Keratinocyte (primary cell): ENCODE results near the gene NDUFS8. TPM values are rescaled to one million over a fixed set of nuclear protein-coding genes. Genes with fewer than 3 reads are reported as not detected.

Source experiments
- DNase-seq: peaks from one replicate; pipeline ENCODE4 v3.0.0-alpha.2; 2011; ENCODE audit warnings: low read depth, missing footprints, low spot score
- FAIRE-seq: peaks from 2 replicates; lab custom pipeline; 2011; peaks lifted over from hg19 to GRCh38; lab: Jason Lieb, UNC
- H2AFZ ChIP-seq: 2 replicates; pipeline ENCODE4 v1.6.0; 2012; ENCODE audit warnings: low read length, control low read depth, inconsistent platforms; ENCODE audit not compliant: control insufficient read depth
- H3K27ac ChIP-seq: 2 replicates; pipeline ENCODE4 v1.5.1; 2011; ENCODE audit warnings: low read length; ENCODE audit not compliant: control insufficient read depth, insufficient read depth
- H3K27me3 ChIP-seq: 3 replicates; pipeline ENCODE4 v1.6.0; 2011; ENCODE audit warnings: low read length; ENCODE audit not compliant: control insufficient read depth, insufficient read depth; ENCODE audit errors: extremely low read depth
- H3K36me3 ChIP-seq, 2 experiments: 2 replicates in 1 of 2; 3 replicates in 1 of 2; pipeline ENCODE4 v1.5.1; 2011; ENCODE audit warnings: low read length in 2 of 2, mild to moderate bottlenecking in 1 of 2; ENCODE audit not compliant: control insufficient read depth in 2 of 2, insufficient read depth in 2 of 2; ENCODE audit errors: extremely low read depth in 1 of 2
- H3K4me1 ChIP-seq: 3 replicates; pipeline ENCODE4 v1.5.1; 2011; ENCODE audit warnings: low read length; ENCODE audit not compliant: control insufficient read depth, insufficient read depth; ENCODE audit errors: extremely low read depth
- H3K4me2 ChIP-seq: 3 replicates; pipeline ENCODE4 v1.6.0; 2011; ENCODE audit warnings: low read depth, low read length; ENCODE audit not compliant: control insufficient read depth, insufficient read depth; ENCODE audit errors: extremely low read depth
- H3K4me3 ChIP-seq, 3 experiments: fragments of 200-600 bp in 1 of 3; sonication (generic) in 1 of 3; 2 replicates in 2 of 3; 3 replicates in 1 of 3; pipeline ENCODE4 v1.5.1; 2011 to 2016; ENCODE audit warnings: low read length in 3 of 3, mild to moderate bottlenecking in 3 of 3, control low read depth in 2 of 3, inconsistent platforms in 1 of 3, low read depth in 1 of 3, mixed read lengths in 1 of 3, mixed run types in 1 of 3, moderate library complexity in 1 of 3; ENCODE audit not compliant: control insufficient read depth in 2 of 3, insufficient read depth in 2 of 3; ENCODE audit errors: extremely low read depth in 1 of 3
- H3K79me2 ChIP-seq: 2 replicates; pipeline ENCODE4 v1.6.0; 2012; ENCODE audit warnings: low read length; ENCODE audit not compliant: control insufficient read depth, insufficient read depth
- H3K9ac ChIP-seq: 3 replicates; pipeline ENCODE4 v1.6.0; 2011; ENCODE audit warnings: low read length; ENCODE audit not compliant: control insufficient read depth, insufficient read depth; ENCODE audit errors: extremely low read depth
- H3K9me1 ChIP-seq: 3 replicates; pipeline ENCODE4 v1.6.0; 2011; ENCODE audit warnings: low read length; ENCODE audit not compliant: control insufficient read depth, insufficient read depth; ENCODE audit errors: extremely low read depth
- H3K9me3 ChIP-seq: 2 replicates; pipeline ENCODE4 v1.5.1; 2012; ENCODE audit warnings: low read depth, low read length; ENCODE audit not compliant: control insufficient read depth
- H4K20me1 ChIP-seq: 3 replicates; pipeline ENCODE4 v1.6.0; 2011; ENCODE audit warnings: low read length; ENCODE audit not compliant: control insufficient read depth, insufficient read depth; ENCODE audit errors: extremely low read depth
- EZH2 ChIP-seq: IDR thresholded peaks from one replicate; pipeline ENCODE4 v1.6.1; 2012; ENCODE audit warnings: inconsistent platforms, mild to moderate bottlenecking, low read length, moderate library complexity
- dilution Hi-C: fragments of 300-500 bp; cut with MboI; formaldehyde crosslinking; loops from one replicate; pipeline ENCODE4 v1.7.0; 2020; ENCODE audit warnings: low sequenced_read_pairs; ENCODE audit not compliant: extremely low pct_ligation_motif_present
- polyA plus RNA-seq, 5 experiments: library from polyadenylated mRNA; depleted of rRNA in 3 of 5; stranded (reverse) in 3 of 5; stranded (forward) in 1 of 5; unstranded in 1 of 5; fragments of >200 nt; gene quantifications; 1 replicate in 1 of 5; 2 replicates in 3 of 5; 3 replicates in 1 of 5; pipeline versions ENCODE4 v1.2.1 to v1.2.3, GENCODE V29; 2011 to 2012; ENCODE audit warnings: missing spikeins in 2 of 5, low read depth in 1 of 5, low replicate concordance in 1 of 5
- TF ChIP-seq, protein P1 (sequence below), 3 experiments: IDR thresholded peaks in 1 of 3; conservative IDR thresholded peaks in 1 of 3; optimal IDR thresholded peaks in 1 of 3; 2 replicates in 2 of 3; 3 replicates in 1 of 3; pipeline versions ENCODE3 to v1.5.1; 2011; ENCODE audit warnings: low read length in 3 of 3, mild to moderate bottlenecking in 3 of 3, moderate library complexity in 2 of 3, control low read depth in 1 of 3, inconsistent platforms in 1 of 3; ENCODE audit not compliant: insufficient read depth in 2 of 3; ENCODE audit errors: extremely low read depth in 1 of 3

Gene NDUFS8
- polyA plus RNA-seq, 1 donor (not counting 4 experiments of a cell fraction or from before 2014, with no cell fraction given) = 51.7 TPM

GRCh38 chr11:68006606-68007166 lies 23.8 kb upstream of the NDUFS8 start:
- dilution Hi-C loops = no loop called here
- TF ChIP-seq, protein P1, sequence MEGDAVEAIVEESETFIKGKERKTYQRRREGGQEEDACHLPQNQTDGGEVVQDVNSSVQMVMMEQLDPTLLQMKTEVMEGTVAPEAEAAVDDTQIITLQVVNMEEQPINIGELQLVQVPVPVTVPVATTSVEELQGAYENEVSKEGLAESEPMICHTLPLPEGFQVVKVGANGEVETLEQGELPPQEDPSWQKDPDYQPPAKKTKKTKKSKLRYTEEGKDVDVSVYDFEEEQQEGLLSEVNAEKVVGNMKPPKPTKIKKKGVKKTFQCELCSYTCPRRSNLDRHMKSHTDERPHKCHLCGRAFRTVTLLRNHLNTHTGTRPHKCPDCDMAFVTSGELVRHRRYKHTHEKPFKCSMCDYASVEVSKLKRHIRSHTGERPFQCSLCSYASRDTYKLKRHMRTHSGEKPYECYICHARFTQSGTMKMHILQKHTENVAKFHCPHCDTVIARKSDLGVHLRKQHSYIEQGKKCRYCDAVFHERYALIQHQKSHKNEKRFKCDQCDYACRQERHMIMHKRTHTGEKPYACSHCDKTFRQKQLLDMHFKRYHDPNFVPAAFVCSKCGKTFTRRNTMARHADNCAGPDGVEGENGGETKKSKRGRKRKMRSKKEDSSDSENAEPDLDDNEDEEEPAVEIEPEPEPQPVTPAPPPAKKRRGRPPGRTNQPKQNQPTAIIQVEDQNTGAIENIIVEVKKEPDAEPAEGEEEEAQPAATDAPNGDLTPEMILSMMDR (optimal IDR thresholded peaks at IDR 0.05 in 1 of 3, IDR thresholded peaks at IDR 0.05 in 1 of 3, conservative IDR thresholded peaks at IDR 0.05 in 1 of 3; ENCODE audit: extremely low read depth in 1 of 3, insufficient read depth in 2 of 3, low read length in 3 of 3) = no peak
- TF ChIP-seq EZH2 = no peak
- no peaks in the 10 kb centered on the region for H3K36me3 ChIP-seq
- no peak overlapping the region for H2AFZ ChIP-seq
- H3K4me2 ChIP-seq = no peak overlapping the region
- no peak overlapping the region for H3K4me3 ChIP-seq
- H4K20me1 ChIP-seq = no peaks in the 10 kb centered on the region
- peaks cover 25% of the 10 kb centered on the region for H3K4me1 ChIP-seq
- H3K79me2 ChIP-seq = no peaks in the 10 kb centered on the region
- FAIRE-seq = no peak
- no peak overlapping the region for H3K27ac ChIP-seq
- H3K9me1 ChIP-seq = no peaks in the 10 kb centered on the region
- no peaks in the 10 kb centered on the region for H3K27me3 ChIP-seq
- no peak for DNase-seq
- H3K9ac ChIP-seq = no peak overlapping the region
- no peaks in the 10 kb centered on the region for H3K9me3 ChIP-seq

GRCh38 chr11:68007498-68008380 lies 22.7 kb upstream of the NDUFS8 start:
- TF ChIP-seq, protein P1 (optimal IDR thresholded peaks at IDR 0.05 in 1 of 3, IDR thresholded peaks at IDR 0.05 in 1 of 3, conservative IDR thresholded peaks at IDR 0.05 in 1 of 3; ENCODE audit: extremely low read depth in 1 of 3, insufficient read depth in 2 of 3, low read length in 3 of 3) = no peak
- no peak for TF ChIP-seq EZH2
- no peak for FAIRE-seq
- H3K27me3 ChIP-seq = no peaks in the 10 kb centered on the region
- DNase-seq = no peak
- no peak overlapping the region for H2AFZ ChIP-seq
- H3K9ac ChIP-seq = no peak overlapping the region
- no peaks in the 10 kb centered on the region for H3K9me1 ChIP-seq
- H3K4me2 ChIP-seq = no peak overlapping the region
- dilution Hi-C loops = no loop called here
- H3K27ac ChIP-seq = no peak overlapping the region
- no peak overlapping the region for H3K4me3 ChIP-seq
- no peaks in the 10 kb centered on the region for H3K79me2 ChIP-seq
- peaks cover 25% of the 10 kb centered on the region for H3K4me1 ChIP-seq
- H3K36me3 ChIP-seq = no peaks in the 10 kb centered on the region
- H3K9me3 ChIP-seq = no peaks in the 10 kb centered on the region
- no peaks in the 10 kb centered on the region for H4K20me1 ChIP-seq
